GM12872 (cell line): ENCODE data around the gene SGF29.

ENCODE experiments used
- TF ChIP-seq, protein P1 (sequence below): IDR thresholded peaks from 3 replicates; pipeline ENCODE4 v1.5.1; 2011; ENCODE audit warnings: low read depth, mild to moderate bottlenecking, low read length, moderate library complexity; ENCODE audit not compliant: insufficient read depth

Gene SGF29

DNA sequence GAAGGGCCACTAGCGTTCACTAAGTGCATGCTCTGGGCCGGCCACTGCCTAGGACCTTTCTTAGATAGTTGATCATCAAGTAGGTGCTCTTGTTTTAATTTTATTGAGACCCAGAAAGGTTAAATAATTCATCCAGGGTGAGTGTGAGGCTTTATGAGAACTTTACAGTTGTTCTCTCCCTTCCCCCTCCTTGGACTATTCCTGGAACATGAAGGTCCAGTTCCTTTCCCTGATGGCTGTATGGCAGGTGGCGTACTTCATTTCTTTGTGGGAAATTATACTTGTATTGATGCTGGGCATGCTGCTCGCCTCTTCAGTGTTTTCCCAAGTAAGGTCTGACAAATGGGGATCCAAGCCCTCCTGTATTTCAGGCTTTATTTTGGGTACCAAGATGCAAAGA lies 8.5 kb downstream of the SGF29 start:
- TF ChIP-seq, protein P1, sequence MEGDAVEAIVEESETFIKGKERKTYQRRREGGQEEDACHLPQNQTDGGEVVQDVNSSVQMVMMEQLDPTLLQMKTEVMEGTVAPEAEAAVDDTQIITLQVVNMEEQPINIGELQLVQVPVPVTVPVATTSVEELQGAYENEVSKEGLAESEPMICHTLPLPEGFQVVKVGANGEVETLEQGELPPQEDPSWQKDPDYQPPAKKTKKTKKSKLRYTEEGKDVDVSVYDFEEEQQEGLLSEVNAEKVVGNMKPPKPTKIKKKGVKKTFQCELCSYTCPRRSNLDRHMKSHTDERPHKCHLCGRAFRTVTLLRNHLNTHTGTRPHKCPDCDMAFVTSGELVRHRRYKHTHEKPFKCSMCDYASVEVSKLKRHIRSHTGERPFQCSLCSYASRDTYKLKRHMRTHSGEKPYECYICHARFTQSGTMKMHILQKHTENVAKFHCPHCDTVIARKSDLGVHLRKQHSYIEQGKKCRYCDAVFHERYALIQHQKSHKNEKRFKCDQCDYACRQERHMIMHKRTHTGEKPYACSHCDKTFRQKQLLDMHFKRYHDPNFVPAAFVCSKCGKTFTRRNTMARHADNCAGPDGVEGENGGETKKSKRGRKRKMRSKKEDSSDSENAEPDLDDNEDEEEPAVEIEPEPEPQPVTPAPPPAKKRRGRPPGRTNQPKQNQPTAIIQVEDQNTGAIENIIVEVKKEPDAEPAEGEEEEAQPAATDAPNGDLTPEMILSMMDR, result no peak

DNA sequence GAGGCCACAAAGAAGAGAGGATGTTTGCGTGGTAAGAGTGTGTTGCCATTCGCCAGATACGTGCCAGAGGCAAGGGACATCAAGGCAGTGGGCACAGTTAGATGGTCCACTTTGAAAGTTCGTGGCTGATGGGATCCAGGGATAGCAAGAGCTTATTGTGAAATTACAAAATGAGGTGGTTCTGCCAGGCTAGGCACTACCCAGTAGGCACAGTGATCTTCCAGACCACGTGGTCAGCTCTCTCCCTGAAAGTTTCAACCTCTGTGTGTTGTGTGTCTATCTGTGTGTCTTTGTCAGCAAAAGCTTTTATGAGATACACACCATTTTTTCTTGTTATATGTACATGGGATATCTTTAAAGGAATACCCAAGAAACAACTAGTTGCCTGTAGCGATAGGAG lies 9.5 kb downstream of the SGF29 start:
- TF ChIP-seq, protein P1, result no peak

DNA sequence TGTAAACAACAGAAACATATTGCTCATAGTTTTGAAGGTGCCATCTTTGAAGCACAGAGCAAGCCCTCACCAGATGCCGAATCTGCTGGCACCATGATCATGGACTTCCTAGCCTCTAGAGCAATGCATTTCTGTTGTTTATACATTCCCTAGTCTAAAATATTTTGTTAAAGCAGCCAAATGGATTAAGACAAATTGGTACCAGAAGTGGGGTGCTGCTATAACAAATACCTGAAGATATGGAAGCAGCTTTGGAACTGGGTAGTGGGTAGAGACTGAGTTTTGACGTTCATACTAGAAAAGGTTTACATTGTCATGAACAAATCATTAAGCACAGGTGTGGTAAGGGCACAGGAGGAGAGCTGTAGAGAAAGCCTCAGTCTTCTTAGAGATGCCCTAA lies 13.6 kb downstream of the SGF29 start:
- TF ChIP-seq, protein P1, result no peak

DNA sequence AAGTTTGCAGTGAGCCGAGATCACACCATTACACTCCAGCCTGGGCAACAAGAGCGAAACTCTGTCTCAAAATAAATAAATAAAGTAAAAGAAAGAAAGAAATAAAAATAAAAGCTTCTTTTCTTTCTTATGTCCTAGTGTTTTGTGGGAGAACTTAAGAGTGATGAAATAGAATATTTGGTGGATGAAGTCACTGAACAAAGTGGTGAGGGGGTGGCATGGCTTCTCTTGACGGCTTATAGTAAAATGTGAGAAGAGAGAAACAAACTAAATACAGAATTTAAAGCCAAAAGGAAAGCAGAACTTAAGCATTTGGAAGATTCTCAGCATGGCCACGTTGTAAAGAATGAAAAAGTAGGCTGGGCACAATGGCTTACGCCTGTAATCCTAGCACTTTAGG lies 15.3 kb downstream of the SGF29 start:
- TF ChIP-seq, protein P1, result no peak

DNA sequence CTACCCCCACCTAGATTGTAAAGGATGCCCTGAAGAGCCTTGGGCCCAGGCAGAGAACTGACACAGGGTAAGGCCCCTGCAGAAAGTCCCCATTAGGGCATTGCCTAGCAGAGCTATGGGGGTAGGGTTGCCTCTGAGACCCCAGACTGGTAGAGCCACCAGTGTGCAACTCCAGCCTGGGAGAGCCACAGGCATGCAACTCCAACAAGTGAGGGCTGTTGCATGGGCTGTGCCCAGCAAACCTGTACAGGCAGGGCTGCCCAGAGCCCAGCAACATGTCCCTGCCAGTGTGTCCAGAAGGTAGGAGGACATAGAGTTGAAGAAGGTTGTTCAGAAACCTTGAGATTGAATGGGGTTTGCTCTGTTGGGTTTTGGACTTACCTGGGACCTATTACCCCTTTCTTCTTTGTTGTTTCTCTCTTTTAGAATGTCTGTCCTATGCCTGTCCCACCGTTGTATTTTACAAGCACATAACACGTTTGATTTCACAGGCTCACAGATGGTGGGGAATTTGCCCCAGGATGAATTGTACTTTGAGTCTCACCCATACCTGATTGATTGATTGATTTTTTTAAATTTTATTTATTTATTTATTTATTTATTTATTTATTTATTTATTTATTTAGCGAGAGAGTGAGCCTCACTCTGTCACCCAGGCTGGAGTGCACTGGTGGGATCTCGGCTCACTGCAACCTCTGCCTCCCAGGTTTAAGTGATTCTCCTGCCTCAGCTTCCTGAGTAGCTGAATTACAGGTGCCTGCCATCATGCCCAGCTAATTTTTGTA lies 16.4 kb downstream of the SGF29 start:
- TF ChIP-seq, protein P1, result no peak

DNA sequence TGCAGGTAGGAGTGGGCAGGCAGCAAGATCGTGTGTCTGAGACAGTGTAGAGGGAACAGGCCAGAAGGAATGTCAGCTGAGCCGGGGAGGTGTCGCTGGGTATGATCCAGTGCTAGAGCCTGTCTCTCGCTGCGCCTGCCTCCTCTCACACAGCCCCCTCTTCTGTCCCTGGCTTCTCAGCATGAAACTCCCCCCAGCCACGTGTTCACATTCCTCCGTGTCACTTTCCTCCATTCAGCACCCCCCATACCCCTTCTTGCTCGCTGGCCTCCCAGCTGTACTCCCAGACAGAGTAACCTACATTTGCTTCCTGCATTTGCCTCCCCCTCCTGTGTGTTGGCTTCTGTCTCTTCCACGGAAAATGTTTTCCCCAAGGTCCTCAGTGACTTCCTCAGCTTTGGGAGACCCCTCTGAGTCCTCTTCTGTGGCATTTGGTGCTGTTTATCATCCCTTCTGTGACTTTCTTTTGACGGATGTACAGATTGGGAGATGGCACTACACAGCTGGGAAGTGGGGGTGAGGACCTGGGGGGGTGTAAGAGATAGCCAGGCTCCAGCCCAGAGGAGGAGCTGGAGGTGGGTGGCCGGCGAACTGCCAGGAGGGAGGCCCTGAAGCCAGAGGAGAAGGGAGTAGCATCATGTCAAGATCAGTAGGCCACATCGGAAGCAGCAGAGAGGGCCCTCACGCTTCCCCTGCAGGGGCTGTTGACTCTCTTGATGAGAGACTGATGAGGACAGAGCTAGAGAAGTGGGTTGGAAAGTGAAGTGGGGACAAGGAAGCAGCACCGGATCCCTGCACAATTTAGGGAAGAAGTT lies 19.2 kb downstream of the SGF29 start:
- TF ChIP-seq, protein P1, result no peak
